Left cardiac atrium (tissue), 4 donors: ENCODE data around the gene FBXO31. TPM values are rescaled to one million over a fixed set of nuclear protein-coding genes. Genes with fewer than 3 reads are reported as not detected.
"Not testable (repeated sequence)": the region's sequence is repeated elsewhere in the genome, so short reads cannot be mapped to it uniquely, and the experiment has no call there.

Experiments
- ATAC-seq, 2 donors: fragments of 200-7000 bp; cut with Tn5 transposase; one replicate each; pipeline ENCODE4 v1.9.1; 2020; ENCODE audit warnings: mild to moderate bottlenecking in 2 of 2, moderate library complexity in 2 of 2
- DNase-seq: peaks from one replicate; pipeline ENCODE4 v3.0.0-alpha.2; 2020
- intact Hi-C, 2 donors: fragments of 100-400 bp; cut with DNase I; formaldehyde crosslinking; loops; one replicate each; pipeline versions ENCODE4 v1.14.1 to v1.15.1; 2022 to 2023
- total RNA-seq, 2 donors: library from RNA; stranded (reverse); fragmentation: NEBNext Ultra II Directional; extraction: Animal tissue kit (Norgen Biotek cat#: 25700); gene quantifications; one replicate each; pipeline ENCODE4 v1.2.1, GENCODE V29; 2021
- donor health status: DM: no; HTN: yes; CAD: no.
- donor health status: DM: no; HTN: yes; CAD: no; lungs with severe emphysema.
- donor health status: DM: yes; HTN: yes; CAD: no.
- donor health status: Dilated cardiomyopathy.

Gene FBXO31
- total RNA-seq, 2 donors from 2014 or later = 45.6 to 50.8 TPM

DNA sequence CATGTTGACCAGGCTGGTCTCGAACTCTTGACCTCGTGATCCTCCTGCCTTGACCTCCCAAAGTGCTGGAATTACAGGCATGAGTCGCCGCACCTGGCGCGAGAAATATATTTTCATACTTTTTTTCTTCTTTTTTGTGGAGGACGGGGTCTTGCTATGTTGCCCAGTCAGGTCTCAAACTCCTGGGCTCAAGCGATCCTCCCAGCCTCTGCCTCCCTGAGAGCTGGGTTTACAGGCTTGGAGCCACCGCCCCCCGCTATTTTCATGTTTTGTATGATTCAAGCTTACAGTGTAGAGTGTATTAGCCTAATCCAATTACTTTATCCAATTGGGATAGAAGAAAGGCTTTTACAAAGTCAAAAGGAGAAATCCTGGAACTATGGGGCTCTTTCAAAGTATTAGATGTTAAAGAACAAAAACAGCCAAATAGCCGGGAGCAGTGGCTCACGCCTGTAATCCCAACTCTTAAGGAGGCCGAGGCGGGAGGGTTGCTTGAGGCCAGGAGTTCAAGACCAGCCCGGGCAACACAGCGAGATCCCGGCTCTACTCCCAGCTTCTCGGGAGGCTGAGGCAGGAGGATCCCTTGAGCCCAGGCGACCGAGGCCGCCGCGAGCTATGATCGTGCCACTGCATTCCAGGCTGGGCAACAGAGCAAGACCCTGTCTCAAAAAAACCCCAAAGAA, 7.2 kb upstream of the FBXO31 start:
- no peak for DNase-seq
- intact Hi-C loops = loop anchor here in 1 of 2 donors (5.0 to 10.0 kb wide), 2 partner anchors 73 to 244 kb away; partner anchors contain the start of gene C16orf95
- no peak for ATAC-seq

DNA sequence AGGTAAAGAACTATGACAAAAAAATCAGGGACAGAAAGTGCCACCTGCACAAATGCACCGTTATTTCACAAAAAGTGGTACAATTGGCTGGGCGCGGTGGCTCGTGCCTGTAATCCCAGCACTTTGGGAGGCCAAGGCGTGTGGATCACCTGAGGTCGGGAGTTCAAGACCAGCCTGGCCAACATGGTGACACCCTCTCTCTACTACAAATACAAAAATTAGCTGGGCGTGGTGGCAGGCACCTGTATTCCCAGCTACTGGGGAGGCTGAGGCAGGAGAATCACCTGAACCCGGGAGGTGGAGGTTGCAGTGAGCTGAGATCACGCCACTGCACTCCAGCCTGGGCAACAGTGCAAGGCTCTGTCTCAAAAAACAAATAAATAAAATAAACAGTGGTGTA, 6.3 kb upstream of the FBXO31 start:
- DNase-seq, ATAC-seq: not testable (repeated sequence)
- intact Hi-C loops = loop anchor here in 1 of 2 donors (5.0 to 10.0 kb wide), 2 partner anchors 73 to 245 kb away; partner anchors contain the start of gene C16orf95

DNA sequence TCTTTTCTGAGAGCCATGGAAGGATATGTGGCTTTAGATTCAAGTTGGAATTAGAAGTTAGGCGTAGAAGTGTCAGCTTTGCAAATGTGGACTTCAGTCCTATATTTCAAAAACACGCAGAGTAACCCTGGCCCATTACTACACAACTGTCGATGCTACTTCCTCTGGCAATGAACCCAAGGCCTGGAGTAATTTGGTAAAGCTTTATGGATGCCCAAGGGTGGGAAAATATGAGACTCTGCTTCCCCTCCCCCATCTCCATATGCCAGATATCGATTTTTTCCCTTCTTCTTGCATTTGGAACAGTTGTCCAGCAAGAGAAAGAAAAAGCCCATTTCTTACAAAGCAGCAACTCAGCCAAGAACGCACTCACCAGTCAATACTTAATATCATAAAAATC, 5.7 kb upstream of the FBXO31 start:
- DNase-seq (no peak), ATAC-seq (no peak)
- intact Hi-C loops = no loop called here

DNA sequence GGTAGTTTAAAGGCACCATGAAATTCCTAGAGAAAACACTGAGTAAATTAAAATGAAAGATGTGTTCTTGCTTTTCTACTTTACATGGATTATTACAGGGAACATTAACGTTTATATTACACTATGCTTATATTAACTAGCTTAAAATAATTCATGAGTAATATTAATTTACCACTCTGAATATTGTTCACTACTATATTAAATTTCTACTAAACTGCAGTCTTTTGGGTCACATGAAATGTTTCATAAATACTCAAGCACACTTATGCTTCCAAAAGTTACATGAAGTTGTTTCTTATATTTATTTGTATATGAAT, 5.2 kb upstream of the FBXO31 start:
- DNase-seq = no peak
- intact Hi-C loops = no loop called here
- no peak for ATAC-seq

DNA sequence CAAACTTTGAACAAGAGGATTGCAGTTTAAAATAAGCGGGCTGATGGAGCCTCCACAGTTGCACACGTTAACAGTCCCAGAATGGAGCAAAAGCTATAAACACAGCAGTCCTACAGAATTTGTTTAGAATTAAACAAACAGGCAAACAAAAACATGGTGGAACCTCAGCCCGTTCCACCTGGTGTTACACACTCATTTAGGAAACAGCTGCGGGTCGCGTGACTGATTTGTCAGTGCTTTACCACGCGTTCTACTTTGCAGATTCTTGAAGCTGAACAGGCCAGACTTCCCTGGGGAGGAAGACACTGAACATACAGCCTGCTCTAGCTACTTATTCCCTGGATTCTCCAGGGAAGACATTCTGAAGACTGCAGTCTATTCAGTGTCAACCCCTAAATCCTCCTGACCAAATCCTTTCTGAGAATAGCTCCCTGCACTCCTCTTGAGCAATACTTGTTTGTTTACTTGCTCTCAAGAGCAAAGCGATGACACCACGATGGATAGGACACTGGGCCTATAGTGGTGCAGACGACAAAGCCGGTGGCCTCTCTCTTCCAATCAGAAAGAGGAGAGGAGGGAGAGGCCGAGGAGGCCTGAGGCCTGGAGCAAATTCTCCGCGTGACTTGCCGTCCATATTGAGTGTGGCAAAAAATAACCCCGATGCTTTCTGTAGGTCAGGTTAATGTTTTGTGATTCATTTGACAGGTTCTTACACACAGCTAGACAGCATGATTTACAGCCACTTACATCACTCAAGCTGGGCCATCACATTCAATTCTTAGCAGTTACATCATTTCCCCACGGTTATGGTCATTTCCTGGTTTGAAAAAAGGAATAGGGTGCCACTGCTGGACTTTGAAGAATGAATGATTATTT, 4.6 kb upstream of the FBXO31 start:
- ATAC-seq = peak; percentile 62 to 66
- intact Hi-C loops = no loop called here

DNA sequence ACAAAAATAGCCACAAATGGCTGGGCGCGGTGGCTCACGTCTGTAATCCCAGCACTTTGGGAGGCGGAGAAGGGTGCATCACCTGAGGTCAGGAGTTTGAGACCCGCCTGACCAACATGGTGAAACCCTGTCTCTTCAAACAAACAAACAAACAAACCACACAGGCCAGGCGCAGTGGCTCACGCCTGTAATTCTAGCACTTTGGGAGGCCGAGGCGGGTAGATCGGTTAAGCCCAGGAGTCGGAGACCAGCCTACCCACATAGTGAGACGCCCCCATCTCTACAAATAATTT, 1.2 kb upstream of the FBXO31 start:
- intact Hi-C loops, ATAC-seq, DNase-seq: not testable (repeated sequence)

More for the DNA sequence above, 4.6 kb upstream of the FBXO31 start:
- DNase-seq = peak; percentile 93

DNA sequence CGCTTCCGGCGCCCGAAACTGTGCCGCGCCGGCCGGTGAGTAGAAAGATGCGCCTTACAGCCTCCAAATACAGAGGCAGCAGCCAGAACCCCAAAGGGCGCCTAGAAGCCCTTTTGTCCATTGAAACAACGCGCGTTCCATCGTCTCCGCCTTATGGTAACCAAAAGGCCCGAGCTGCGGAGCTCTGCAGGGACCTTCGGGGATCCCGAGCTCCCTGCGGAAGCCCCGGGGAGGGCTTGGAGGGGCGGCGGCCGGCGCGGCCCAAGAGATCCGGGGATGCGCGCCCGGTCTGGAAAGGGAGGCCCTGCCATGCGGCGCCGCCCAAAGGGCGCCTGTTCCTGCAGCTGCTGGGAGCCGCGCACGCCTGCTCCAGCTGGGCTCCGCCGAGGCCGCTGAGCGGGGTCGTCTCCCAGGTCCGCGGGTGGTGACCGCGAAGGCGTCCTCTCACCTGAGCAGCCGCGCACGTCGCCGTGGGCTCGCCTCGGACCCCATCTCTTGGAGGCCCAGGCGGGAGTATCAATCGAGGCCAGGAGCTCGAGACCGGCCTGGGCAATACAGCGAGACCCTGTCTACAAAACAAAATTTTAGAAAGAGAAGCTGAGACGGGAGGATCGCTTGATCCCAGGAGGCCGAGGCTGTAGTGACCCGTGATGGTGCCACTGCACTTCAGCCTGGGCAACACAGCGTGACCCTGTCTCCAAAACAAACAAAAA, 742 bp upstream of the FBXO31 start:
- intact Hi-C loops = no loop called here
- DNase-seq (peak; percentile 68), ATAC-seq (peak; percentile 24 to 49)

DNA sequence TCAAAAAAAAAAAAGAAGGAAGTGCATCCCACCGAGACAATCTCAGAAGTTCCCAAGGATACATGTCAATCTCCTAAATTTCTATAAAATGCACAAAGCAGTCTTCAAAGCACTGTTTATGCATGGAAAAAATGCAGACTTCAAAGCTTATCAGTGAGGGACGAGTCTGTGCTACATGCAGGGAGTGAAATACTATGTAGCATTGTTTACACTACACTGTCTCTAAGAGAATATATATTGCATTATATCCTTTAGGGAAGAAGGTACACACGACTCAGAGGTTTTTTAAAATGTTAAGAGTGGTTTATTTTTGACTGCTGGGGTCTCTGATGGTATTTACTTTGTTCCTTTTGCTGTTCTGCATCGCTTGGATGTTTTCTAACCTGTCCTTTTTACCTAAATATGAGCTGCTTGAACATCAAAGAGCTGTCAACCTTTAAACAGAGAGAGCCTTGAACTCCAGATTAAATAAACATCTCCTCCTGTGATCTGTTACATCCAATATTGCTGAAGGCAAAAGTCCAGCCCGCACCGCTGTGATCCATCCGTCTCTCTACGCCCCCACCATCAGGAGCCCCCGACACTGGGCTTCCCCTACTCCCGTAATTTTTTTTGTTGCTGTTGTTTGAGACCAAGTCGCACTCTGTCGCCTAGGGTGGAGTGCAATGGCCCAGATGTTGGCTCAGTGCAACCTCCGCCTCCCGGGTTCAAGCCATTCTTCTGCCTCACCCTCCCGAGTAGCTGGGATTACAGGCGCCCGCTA, 1.4 kb downstream of the FBXO31 start:
- no peak for ATAC-seq
- intact Hi-C loops = loop anchor here in 1 of 2 donors (2.0 kb wide), 1 partner anchor 37 kb away; no protein-coding TSS in a partner anchor

DNA sequence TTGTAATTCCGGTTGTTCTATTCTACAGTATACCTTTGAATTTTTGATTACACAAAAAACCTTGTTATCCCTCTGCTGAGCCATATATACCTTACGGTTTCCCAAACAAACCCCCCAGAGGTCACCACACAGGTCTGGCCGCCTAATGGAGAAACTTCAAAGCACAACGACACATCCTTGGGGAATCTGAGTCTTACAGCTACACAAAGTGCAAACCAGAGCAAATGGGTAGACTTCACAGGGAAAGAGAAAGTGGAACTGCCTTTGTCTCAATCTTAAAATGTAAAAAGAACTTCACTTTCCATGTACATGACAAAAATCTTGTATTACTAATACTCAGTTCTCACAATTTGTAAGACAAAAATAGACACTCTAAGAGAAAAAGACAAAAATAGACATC, 2.7 kb downstream of the FBXO31 start:
- intact Hi-C loops = no loop called here
- ATAC-seq (no peak), DNase-seq (no peak)

More for the DNA sequence above, 1.4 kb downstream of the FBXO31 start:
- no peak for DNase-seq

DNA sequence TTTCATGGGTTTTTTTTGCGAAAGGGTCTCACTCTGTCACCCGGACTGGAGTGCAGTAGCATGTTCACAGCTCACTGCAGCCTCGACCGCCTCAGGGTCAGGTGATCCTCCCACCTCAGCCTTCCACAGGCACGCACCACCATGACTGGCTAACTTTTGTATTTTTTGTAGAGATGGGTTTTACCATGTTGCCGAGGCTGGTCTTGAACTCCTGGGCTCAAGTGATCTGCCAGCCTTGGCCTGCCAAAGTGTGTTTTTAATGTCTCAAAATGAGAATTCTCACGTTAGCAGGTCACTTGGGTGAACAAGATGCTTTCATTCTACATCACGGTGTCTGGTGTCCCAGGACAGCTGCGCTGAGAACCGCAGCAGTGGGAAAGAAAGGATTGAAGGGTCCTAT, 3.2 kb downstream of the FBXO31 start:
- intact Hi-C loops = no loop called here
- no peak for ATAC-seq

DNA sequence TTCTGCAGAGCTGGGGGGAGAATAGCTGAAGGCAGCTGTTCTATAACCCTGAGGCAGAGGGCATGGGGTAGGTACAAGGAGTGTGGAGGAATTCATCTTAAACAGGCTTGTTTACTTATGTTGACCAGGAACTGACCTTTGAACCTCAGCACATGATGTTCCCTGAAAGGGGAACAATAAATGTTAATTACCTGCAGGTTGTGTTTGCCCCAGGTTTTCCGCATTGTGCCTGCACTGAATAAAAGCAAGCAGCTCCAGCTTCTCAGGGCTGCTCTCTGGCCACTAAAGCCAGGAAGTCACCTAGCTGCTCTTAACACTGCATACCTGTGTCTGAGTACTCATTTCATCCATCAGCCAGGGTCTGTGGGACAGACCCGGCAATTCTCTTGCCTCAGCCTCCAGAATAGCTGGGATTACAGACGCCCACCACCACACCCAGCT, 4.2 kb downstream of the FBXO31 start:
- DNase-seq, ATAC-seq: not testable (repeated sequence)
- intact Hi-C loops = loop anchor here (10.0 kb wide), 1 partner anchor 55 kb away; no protein-coding TSS in a partner anchor

More for the DNA sequence above, 3.2 kb downstream of the FBXO31 start:
- no peak for DNase-seq

DNA sequence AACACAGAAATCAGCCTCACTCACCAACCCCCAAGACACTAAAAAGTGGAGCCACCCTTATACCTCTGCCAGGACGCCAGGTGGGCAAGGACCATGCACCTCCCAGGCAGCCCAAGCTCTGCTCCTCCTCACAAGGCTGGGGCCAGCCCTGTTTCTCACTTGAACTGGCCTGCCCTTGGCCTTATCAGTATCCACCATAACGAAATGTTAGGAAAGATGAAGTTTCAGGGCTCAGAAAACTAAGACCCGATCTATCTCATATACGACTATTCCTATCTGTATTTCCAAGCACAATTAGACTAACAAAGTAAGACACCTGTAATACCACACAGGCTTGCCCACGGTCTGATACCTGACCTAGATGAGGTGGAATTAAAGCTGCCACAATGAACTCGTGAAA, 6.9 kb downstream of the FBXO31 start:
- no peak for ATAC-seq
- DNase-seq = no peak
- intact Hi-C loops = loop anchor here (10.0 kb wide), 1 partner anchor 52 kb away; no protein-coding TSS in a partner anchor

DNA sequence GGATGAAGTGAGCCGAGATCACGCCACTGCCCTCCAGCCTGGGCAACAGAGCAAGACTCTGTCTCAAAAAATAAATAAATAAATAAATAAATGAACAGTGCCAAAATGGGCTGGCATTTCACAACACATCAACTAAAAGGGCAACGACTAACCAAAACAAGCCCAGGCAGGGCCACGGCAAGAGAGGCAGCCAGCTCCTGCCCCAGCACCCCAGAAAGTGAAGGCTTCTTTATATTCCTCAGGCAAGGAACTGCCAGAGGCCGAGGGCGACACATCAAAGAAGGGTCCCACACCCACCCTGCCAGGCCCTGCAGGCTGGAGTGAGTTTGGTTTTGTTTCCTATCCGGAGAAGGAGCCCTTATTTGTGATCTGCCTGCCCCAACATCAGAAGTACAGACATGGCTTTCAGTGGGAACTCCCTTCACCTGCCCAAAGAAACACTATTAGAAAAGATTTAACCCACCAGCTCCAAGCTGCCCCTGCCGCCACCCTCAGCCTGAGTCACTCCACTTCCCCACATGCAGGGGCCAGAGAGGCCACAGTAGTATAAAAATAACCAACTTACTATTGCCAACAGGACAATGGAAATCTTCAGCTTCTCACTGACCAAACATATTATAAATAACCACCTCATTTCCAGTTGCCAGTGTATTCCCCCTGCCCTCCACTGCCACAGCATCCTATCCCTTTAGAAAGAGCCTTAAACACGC, 8.0 kb downstream of the FBXO31 start:
- DNase-seq (no peak), ATAC-seq (peak; percentile 83 to 84)
- intact Hi-C loops = loop anchor here (10.0 kb wide), 1 partner anchor 51 kb away; no protein-coding TSS in a partner anchor

DNA sequence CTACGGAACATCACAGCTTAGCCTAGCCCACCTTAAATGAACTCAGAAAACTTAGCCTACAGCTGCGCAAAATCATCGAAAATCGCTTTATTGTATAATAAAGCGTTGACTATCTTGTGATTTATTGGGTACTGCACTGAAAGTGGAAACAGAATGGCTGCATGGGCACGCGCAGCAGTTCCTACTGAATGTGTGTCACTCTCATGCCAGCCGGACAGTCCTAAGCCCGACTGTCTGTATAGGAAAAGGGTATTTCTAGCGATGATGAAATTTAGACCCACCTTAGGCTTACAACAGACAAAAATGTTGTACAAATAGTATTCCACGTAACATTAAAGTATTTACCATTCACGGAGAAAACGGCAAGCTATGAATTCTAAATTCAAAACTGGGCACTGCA, 9.3 kb downstream of the FBXO31 start:
- ATAC-seq (no peak), DNase-seq (no peak)
- intact Hi-C loops = loop anchor here (10.0 kb wide), 1 partner anchor 50 kb away; no protein-coding TSS in a partner anchor

DNA sequence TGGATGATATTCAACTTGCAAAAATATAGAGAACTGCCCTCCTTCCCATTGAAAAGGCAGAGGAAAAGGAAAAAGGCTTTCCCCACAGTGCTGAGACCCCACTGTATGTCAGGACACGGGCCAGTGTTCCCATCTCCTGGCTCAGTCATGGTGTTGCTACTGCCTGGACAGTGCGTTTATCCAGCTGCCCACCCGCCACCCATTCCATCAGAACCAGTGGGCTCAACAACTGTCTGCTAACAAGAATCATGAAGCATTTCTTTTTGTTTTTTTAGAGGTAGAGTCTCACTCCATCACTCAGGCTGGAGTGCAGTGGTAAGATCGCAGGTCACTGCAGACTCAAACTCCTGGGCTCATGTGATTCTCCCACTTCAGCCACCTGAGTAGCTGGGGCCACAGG, 11.3 kb downstream of the FBXO31 start:
- ATAC-seq = no peak
- DNase-seq = no peak
- intact Hi-C loops = loop anchor here (10.0 kb wide), 1 partner anchor 48 kb away; no protein-coding TSS in a partner anchor

DNA sequence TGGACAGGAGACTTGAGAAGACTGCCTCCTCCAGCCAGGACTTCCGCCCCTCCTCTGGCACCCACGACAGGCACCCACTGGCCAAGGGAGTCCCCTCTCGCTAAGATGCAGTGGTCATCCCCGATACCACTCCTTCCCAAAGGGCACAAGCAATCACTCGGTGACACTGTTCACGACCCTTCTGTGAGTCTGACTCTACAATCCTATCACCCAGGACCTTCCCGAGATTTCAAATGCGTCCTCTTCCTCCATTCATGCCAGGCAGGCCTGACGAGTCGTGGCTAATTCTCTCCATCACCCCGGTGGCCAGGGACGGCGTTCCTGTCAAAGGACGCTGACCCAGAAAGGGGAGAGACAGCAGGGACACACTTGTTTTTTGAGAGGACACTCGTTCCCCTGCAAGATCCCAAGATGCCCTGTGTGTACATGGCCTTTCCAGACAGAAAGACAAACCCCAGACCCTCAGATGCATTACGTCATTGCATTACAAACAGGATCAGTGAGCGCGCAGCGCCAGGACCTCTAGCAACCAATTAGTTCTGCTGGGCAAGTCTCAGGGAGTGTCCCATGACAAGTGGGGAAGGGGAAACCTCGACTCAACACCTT, 12.2 kb downstream of the FBXO31 start:
- DNase-seq (no peak), ATAC-seq (no peak)
- intact Hi-C loops = loop anchor here (10.0 kb wide), 1 partner anchor 47 kb away; no protein-coding TSS in a partner anchor
